Epithelial cell of prostate (primary cell): ENCODE data around the gene DBH.

Experiments
- DNase-seq: peaks from one replicate; pipeline ENCODE4 v3.0.0-alpha.2; 2011; ENCODE audit warnings: low read depth, low spot score
- H3K27ac ChIP-seq: fragments of 450-650 bp; 2 replicates; pipeline ENCODE4 v1.5.1; 2017; ENCODE audit warnings: mild to moderate bottlenecking

The DBH gene

DNA sequence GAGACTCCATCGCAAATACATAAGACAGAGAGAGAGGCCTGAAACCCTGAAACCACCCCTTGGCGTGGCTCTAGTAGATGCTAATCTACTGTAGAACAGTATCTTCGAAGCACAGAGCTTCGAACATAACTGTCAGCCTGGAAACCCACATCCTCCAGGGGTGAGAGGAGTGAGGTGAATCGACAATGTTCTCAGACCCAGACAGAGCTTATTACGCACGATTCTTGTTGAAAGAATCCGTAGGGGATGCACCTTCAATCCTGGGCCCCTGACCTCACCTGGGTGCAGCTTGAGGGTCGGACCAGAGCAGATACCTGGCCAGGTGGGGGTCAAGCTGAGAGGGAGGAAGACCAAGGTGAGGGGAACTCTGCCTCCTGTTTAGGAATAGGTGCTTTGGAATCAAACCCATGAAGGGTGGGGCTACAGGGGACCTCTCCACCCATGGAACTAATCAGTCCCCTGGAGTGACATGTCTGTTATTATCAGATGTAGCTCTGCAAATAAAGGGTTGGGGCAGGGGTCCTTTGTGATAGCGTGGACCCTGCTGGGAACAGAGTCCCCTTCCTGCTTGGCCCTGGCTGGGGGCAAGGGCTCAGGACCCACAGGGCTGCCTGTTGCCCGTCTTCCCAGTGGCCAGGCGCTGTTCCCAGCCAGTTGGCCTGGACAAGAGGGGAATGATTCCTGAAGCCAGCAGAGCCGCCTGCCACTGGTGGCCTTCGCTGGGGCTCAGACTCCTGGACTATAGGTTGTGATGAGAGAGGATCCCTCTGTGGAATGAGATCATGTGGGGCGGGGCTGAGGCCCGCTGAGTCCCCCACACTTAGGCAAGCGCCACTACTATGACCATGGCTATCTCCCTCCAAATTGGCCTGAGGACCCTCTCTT lies 41.2 kb downstream of the DBH start:
- DNase-seq: no peak
- H3K27ac ChIP-seq: no peak overlapping the region

GRCh38 chr9:133679056-133679455 lies 42.9 kb downstream of the DBH start:
- H3K27ac ChIP-seq: no peak overlapping the region
- DNase-seq: no peak

DNA sequence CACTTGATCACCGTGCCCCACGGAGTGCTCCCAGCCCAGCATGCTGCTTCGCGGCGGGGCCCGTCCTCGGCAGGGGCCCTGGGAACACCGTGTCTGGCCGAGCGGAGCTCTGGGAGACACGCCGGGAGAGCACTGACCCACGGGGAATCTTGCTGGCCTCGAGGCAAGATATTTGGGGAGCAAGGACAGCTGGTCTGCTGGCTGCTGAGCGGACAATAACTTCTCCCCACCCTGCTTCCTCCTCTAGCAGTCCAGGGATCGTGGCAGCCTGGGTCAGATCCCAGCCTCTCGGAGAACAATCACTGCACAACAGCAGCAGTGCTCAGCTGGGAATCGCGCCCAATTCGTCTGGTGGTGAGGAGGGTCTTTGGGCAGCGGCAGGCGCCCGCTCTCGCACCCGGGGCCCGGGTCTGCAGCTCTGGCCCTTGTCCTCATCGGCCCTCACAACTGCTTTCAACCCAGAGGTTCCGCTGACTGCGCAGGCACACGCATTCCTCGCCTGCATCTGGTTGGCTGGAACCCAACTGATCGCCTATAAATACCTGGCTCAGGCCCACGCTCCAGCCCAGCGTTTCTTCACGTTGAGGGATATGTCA lies 43.4 kb downstream of the DBH start:
- DNase-seq: no peak
- no peak overlapping the region for H3K27ac ChIP-seq

- no peak for DNase-seq
- H3K27ac ChIP-seq: no peak overlapping the region
These were observed 44.2 kb downstream of the DBH start for GRCh38 chr9:133680250-133680975.

DNA sequence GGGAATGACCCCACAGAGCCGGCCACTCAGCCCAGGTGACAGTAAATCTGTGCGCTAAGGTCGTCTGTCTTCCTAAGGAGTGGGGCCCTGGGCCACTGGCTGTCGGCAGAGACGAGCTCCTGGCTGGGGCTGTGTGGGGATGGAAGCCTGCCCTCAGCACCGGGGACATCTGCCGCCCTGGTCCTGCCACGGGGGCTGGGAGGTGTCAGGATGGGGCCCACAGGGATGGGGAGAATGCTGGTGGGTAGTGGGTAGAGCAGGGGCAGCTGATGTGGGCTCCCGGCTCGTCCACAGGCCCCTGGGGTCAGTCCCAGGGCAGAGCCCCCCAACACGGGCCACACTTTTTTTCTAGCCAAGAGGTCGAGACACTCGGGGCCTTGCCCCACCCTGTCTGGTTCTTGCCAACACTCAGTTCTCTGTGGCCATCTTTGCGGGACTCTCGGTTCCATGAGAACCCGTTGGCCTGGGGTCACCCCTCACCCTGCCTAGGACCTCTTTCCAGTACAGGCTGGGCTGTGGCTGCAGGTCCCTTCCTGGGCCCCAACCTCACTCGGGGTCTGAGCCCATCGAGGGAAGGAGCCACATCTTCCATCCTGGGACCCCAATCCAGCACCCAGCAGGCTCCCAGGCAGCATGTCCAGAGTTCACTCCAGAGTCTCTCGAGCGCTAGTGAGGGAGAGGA lies 45.0 kb downstream of the DBH start:
- no peak for DNase-seq
- H3K27ac ChIP-seq: no peak overlapping the region

DNA sequence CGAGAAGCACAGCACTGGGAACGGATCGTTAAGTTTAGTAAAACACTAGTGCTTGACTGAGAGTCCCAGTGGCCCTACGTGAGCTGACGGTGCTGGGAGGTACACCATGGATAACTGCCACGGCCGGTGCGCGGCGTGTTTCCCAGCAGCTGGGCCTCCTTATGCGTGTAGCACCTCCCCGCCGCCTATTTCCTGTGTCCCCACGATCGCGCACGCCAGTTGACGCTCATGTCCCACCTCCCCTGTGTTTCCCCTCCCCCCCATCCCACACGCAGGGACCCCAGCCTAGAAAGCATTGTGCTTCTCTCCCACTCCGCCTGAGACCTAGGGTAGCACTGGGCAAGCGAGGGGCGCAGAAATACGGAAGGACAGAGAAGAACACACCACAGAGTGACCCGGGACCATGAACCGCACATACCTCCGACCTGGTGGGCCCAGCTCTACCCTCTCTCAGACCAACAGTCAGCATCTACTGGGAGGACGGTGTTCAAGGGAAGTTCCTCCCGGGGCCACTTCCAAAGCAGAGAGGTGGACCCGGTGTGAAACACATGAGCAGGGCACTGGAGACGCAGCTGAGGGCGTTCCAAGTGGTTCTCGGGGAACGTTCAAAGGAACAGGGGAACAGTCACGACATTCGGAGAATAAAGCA lies 45.6 kb downstream of the DBH start:
- no peak for DNase-seq
- no peak overlapping the region for H3K27ac ChIP-seq

- no peak for DNase-seq
- no peak overlapping the region for H3K27ac ChIP-seq
These were observed 46.8 kb downstream of the DBH start for GRCh38 chr9:133682818-133683585.

GRCh38 chr9:133683586-133684120 lies 47.5 kb downstream of the DBH start:
- no peak for DNase-seq
- no peak overlapping the region for H3K27ac ChIP-seq

DNA sequence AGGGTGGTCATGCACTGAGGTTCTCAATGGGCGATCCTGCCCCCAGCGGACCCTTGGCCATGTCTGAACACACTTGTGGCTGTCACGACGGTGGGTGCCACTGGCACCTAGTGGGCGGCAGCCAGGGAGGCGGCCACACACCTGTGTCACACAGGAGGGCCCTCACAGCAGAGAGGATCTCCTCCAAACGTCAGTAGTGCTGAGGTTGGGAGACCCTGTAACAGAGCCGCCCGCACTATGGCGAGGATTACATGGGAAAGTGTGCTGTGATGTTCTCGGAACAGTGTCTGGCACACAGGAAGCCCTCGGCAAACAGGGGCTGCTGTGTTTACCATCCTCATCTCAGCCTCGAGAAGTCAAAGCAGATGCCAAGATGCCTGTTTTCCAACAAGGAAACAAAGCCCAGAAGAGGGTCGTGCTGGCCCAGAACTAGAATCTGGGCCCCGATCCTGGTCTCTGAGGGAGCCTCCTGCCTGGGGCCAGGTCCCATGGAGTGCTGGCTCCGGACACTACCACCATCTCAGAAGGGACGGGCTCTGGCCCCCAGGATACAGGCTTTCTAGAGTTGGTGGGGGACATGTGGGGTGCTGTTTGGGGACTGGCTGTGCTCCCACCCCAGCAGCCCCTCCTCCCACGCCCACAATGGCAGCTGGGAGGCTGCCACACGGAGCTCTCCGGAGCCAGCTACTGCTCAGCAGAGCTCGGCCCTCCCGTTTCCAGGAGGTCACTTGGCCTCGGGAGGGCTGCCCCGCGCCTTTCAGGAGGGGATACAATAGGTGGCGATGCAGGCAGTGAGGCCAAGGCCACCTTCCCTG lies 48.2 kb downstream of the DBH start:
- DNase-seq: no peak
- no peak overlapping the region for H3K27ac ChIP-seq

- no peak overlapping the region for H3K27ac ChIP-seq
- DNase-seq: no peak
These were observed 48.8 kb downstream of the DBH start for GRCh38 chr9:133684936-133685361.

GRCh38 chr9:133685653-133686609 lies 49.8 kb downstream of the DBH start:
- H3K27ac ChIP-seq: no peak overlapping the region
- DNase-seq: no peak

GRCh38 chr9:133686642-133687575 lies 50.7 kb downstream of the DBH start:
- no peak for DNase-seq
- no peak overlapping the region for H3K27ac ChIP-seq

DNA sequence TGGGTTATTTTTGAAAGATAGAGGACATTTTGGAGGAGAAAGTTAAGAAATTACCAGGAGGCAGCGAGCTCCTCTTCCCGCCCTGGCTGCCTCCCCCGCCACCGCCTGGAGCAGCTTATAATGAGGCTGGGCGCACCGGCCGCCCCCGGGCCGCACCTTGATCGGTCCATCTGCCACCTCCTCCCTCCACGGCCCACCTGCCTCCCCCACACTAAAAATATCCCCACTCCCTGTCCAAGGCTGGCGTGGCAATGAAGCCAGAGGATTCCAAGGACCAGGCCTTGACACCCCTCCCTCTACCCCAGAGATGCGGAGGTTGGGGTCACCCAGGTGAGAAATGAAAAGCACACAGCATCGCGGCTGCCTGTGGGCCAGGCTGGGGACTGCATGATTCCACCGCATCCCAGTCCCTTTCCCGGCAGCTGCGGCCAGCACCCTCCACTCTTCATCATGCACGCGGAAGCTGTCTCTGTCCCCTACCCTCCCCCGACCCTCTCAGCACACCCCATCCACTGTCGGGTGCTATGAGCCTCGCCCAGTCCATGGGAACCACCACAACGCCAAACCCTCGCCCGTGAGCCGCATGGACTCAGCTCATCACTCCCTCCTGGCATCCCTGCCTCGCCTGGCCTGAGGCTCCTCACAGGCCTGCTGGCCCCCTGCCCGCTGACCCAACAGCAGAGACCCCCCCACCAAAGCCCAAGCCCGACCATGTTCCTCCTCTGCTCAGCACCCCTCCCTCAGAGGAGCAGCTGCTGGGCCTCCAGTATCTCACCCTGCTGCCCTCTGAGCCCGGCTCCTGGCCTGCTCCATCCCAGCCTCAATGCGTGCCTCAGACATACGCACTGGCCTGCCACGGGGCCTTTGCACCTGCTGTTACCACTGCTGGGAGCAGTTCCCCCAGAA lies 51.9 kb downstream of the DBH start:
- no peak overlapping the region for H3K27ac ChIP-seq

GRCh38 chr9:133689151-133689763 lies 53.1 kb downstream of the DBH start:
- DNase-seq: no peak
- no peak overlapping the region for H3K27ac ChIP-seq

More for the DNA sequence above, 51.9 kb downstream of the DBH start:
- no peak for DNase-seq
